Amniotic epithelial cell (primary cell): ENCODE results near the gene TMEM37.

ENCODE experiments used
- DNase-seq: peaks from one replicate; pipeline ENCODE4 v3.0.0-alpha.2; 2010; ENCODE audit warnings: low read depth

The TMEM37 gene

GRCh38 chr2:119419065-119419464, 12.6 kb upstream of the TMEM37 start:
- DNase-seq: peak; percentile 29

GRCh38 chr2:119419803-119420508, 11.7 kb upstream of the TMEM37 start:
- no peak for DNase-seq

GRCh38 chr2:119421304-119421703, 10.3 kb upstream of the TMEM37 start:
- DNase-seq: no peak

DNA sequence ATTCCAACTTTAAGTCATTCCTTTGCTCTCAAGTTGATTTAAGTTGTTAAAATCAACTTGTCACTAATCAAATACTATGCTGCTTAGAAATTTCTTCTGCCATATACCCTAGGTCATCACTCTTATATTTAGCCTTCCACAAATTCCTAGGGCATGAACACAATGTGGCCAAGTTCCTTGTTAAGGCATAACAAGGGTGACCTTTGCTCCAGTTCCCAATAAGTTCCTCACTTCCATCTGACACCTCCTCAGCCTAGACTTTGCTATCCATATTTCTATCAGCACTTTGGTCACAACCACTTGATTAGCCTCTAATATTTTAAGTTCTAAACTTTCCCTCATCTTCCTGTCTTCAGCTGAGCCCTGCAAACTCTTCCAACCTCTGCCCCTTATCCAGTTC, 9.9 kb upstream of the TMEM37 start:
- DNase-seq: no peak

- no peak for DNase-seq
Measured at GRCh38 chr2:119422360-119423107, 9.1 kb upstream of the TMEM37 start.

DNA sequence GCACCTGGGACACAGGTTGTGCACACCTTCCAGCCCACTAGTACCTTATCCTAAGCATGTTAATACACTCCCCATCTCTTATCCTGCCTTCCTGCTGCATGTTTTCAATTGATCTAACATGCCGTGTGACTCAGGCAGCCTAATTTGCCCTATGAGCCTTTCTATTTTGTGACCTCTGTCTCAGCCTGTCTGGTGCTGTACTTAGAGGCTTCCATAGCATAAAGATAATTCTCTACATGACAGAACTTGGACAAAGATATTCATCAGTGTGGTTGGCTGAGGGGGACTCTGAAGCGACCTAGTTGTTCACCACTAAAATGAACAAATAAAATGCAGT, 8.6 kb upstream of the TMEM37 start:
- DNase-seq: no peak

- DNase-seq: no peak
Measured at GRCh38 chr2:119423811-119424210, 7.8 kb upstream of the TMEM37 start.

DNA sequence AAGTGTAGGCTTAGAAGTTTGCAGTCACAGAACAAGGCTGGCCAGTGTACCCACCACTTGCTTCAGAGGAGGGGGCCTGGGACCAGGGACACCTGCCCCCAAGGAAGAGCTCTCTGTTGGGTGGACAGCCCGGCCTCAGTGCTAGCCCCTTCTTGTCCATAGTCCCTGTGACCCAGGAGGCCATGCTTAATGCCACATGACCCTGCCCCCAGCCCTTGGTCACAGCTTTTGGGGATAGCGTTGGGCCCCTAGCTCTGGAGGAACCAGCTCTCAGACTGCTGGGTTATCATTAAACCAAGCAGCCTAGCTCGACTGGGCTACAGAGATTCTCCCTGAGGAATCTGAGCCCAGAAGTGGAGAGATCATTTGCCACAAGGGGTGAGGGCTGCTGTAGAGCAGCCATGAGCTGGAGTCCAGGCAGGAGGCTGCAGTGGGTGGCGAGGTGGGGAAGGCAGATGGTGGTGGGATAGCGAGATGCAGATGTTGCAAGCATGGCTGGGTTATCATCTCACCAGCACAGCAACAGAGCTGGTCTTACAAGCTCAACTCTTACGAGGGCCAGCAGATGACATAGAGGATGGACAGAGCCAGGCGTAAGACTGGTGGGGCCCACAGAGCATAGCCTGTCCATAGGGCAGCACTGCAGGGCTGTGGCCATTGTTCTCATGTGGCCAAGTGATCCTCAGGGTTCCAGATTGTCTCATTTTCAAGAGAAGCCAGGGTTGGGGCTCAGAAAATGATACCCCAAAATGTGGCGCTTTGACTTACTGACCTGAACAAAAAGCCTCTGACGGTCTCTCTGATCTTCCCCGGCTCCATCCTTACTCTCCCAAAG, 7.2 kb upstream of the TMEM37 start:
- DNase-seq: no peak

DNA sequence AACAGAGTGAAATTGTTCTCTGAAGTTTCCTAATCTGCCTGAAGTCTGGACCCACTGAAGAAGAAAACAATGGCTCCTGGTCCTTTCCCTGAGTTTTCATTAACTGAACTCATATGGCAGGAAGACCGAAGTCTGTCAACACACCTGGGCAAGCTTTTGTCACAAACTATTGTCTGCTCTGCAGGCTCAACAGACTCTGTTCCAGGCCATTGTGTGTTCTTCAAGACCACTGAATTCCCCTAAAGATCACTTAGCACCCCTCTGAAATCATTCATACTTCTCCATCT, 6.6 kb upstream of the TMEM37 start:
- DNase-seq: no peak

GRCh38 chr2:119425620-119426395, 5.8 kb upstream of the TMEM37 start:
- DNase-seq: peak; percentile 66

DNA sequence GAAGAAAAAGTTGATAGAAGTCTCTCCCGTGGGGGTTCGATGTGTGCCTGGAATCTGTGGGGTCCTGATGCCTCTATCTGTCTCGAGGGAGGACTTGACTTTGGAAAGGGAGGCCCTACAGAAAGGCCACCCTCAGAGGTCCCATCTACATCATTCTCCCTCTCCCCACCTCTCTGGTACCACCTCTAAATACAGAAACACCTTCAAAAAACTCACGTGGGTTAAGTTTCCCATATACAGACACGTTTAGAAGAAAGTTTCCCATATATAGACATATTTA, 5.3 kb upstream of the TMEM37 start:
- DNase-seq: no peak

DNA sequence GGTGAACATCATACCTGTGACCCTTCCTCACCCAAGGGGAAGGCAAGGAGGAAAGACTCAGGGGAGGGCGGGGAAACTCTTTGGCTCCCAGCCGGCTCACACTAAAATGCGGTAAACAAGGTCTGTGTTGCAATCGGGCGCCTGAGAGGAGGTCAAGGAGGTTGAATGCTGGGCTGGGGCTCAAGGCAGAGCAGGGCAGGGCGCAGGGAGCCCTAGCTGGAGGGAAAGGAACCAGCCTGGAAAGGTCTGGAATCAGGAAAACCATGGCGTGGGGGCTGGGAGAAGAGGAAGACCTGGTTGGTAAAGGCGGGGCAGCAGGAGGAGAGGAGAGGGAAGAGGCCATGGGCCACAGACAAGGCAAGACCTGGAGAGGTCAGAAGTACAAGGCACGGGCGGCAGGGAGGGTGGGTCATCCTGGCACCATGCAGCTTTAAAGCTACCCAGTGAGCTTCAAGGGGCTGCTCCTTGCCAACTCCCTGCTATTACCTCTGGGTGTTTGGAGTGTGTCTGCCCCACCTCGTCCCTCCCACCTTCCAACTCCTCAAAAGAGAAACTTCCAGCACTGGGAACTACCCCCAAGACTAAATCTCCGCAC, 4.8 kb upstream of the TMEM37 start:
- peak; percentile 84 for DNase-seq

GRCh38 chr2:119427756-119428155, 3.9 kb upstream of the TMEM37 start:
- DNase-seq: no peak

- no peak for DNase-seq
Measured at GRCh38 chr2:119428488-119429224, 3.0 kb upstream of the TMEM37 start.

DNA sequence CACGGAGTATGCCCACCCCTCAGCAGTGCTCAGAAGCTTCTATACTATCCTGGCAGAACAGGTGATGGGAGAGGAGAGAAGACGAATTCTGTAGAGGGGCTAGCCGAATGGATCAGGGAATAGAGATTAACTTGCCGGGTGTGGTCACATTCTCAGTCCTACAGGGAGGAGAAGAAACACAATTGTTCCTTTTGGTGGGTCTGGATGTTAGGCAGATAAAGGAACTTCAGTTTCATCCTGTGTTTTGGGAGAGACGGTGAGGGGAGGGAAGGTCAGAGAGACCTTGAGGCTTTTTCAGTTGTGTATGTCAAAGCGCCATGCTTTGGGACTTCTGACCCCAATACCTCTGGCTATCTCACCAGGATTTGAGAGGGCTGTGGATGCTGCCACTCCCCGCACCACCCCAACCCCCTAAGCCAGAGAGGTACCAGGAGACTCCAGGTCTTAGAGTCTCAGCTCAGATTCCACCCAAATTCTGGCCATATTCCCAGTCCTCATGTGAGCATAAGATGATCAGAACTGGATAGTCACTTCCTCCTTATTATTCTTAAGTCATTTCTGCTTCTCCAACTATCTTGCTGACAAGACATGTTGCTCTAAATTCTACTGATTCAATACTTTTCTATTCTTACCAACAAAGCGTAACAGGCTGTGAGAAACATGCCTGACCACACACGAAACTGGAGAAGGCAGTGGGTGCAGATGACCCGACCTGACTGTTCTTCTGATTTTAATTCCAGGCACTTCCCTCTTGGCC, 2.3 kb upstream of the TMEM37 start:
- DNase-seq: peak; percentile 54

DNA sequence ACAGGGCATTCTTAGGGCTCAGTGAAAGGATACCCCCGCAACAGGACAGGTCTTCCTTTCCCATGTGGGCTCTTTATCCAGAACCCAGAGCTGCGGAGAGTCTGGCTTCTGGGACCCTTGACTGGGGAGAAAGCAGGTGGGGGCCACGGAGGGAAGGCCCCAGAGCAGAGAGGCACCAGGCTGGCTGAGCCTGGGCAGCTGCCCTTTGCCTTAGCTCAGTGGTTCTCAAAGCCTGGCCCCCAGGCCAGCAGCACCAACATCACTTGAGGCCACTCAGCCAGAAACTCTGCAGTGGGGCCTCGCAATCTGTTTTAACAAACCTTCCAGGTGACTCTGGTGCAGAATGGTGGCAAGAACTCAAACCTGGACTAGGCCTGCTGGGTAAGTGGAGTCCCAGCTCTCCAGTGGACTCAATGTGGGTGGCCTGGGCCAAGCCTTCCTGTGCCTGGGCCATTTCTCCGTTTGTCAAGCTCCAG, 1.6 kb upstream of the TMEM37 start:
- no peak for DNase-seq

GRCh38 chr2:119431976-119432850, 559 bp downstream of the TMEM37 start:
- DNase-seq: peak; percentile 65

- no peak for DNase-seq
Measured at GRCh38 chr2:119432851-119433522, 1.3 kb downstream of the TMEM37 start.
